ENCODE results near the gene NABP2. TPM values are rescaled to one million over a fixed set of nuclear protein-coding genes. Genes with fewer than 3 reads are reported as not detected.

Gene NABP2
- total RNA-seq, 1 donor from 2014 or later = 42.1 TPM

GRCh38 chr12:56202838-56203237 is 21.3 kb upstream of the NABP2 start:
- no peak for TF ChIP-seq CTCF (IDR thresholded peaks at IDR 0.05)
- Mint-ChIP-seq H3K36me3 (ENCODE audit: unreplicated experiment) (peaks cover 24% of the 10 kb centered on the region), H3K4me1 (ENCODE audit: unreplicated experiment) (peaks cover 2% of the 10 kb centered on the region), H3K4me3 (ENCODE audit: unreplicated experiment) (no peak overlapping the region), H3K27ac (ENCODE audit: unreplicated experiment) (peak overlapping the region; percentile 15), H3K27me3 (ENCODE audit: unreplicated experiment) (no peaks in the 10 kb centered on the region), H3K9me3 (ENCODE audit: unreplicated experiment) (no peaks in the 10 kb centered on the region)
- no peak for DNase-seq (ENCODE audit: extremely low spot score, unreplicated experiment)

GRCh38 chr12:56204275-56204674 is 19.9 kb upstream of the NABP2 start:
- no peaks in the 10 kb centered on the region for H3K27me3 Mint-ChIP-seq (ENCODE audit: unreplicated experiment)
- no peak overlapping the region for H3K27ac Mint-ChIP-seq (ENCODE audit: unreplicated experiment)
- H3K4me1 Mint-ChIP-seq (ENCODE audit: unreplicated experiment) = no peaks in the 10 kb centered on the region
- no peak overlapping the region for H3K4me3 Mint-ChIP-seq (ENCODE audit: unreplicated experiment)
- TF ChIP-seq CTCF (IDR thresholded peaks at IDR 0.05) = no peak
- no peak for DNase-seq (ENCODE audit: extremely low spot score, unreplicated experiment)
- peaks cover 24% of the 10 kb centered on the region for H3K36me3 Mint-ChIP-seq (ENCODE audit: unreplicated experiment)
- H3K9me3 Mint-ChIP-seq (ENCODE audit: unreplicated experiment) = no peaks in the 10 kb centered on the region

GRCh38 chr12:56205445-56205844 is 18.7 kb upstream of the NABP2 start:
- Mint-ChIP-seq H3K4me1 (ENCODE audit: unreplicated experiment) (no peaks in the 10 kb centered on the region), H3K4me3 (ENCODE audit: unreplicated experiment) (no peak overlapping the region), H3K27ac (ENCODE audit: unreplicated experiment) (no peak overlapping the region), H3K36me3 (ENCODE audit: unreplicated experiment) (peaks cover 31% of the 10 kb centered on the region), H3K9me3 (ENCODE audit: unreplicated experiment) (no peaks in the 10 kb centered on the region), H3K27me3 (ENCODE audit: unreplicated experiment) (no peaks in the 10 kb centered on the region)
- TF ChIP-seq CTCF (IDR thresholded peaks at IDR 0.05) = peak; percentile 7
- DNase-seq (ENCODE audit: extremely low spot score, unreplicated experiment) = no peak

- no peak overlapping the region for H3K4me3 Mint-ChIP-seq (ENCODE audit: unreplicated experiment)
Measured at GRCh38 chr12:56206452-56207166, 17.5 kb upstream of the NABP2 start.

More at GRCh38 chr12:56206452-56207166, 17.5 kb upstream of the NABP2 start:
- Mint-ChIP-seq H3K36me3 (ENCODE audit: unreplicated experiment) (peaks cover 35% of the 10 kb centered on the region), H3K9me3 (ENCODE audit: unreplicated experiment) (no peaks in the 10 kb centered on the region), H3K4me1 (ENCODE audit: unreplicated experiment) (no peaks in the 10 kb centered on the region), H3K27me3 (ENCODE audit: unreplicated experiment) (no peaks in the 10 kb centered on the region), H3K27ac (ENCODE audit: unreplicated experiment) (no peak overlapping the region)
- DNase-seq (ENCODE audit: extremely low spot score, unreplicated experiment) = no peak
- peak; percentile 59 for TF ChIP-seq CTCF (IDR thresholded peaks at IDR 0.05)

All from osteocyte (in vitro differentiated cells).